GM20000 (cell line): ENCODE measurements around the gene CISD3.

ENCODE experiments used
- DNase-seq: peaks from one replicate; pipeline ENCODE4 v3.0.0; 2012; ENCODE audit warnings: low spot score
- TF ChIP-seq, protein P1 (sequence below): IDR thresholded peaks from 2 replicates; pipeline ENCODE4 v1.5.1; 2012; ENCODE audit warnings: mild to moderate bottlenecking, control low read depth; ENCODE audit errors: extremely low read depth, missing control alignments

The CISD3 gene

DNA sequence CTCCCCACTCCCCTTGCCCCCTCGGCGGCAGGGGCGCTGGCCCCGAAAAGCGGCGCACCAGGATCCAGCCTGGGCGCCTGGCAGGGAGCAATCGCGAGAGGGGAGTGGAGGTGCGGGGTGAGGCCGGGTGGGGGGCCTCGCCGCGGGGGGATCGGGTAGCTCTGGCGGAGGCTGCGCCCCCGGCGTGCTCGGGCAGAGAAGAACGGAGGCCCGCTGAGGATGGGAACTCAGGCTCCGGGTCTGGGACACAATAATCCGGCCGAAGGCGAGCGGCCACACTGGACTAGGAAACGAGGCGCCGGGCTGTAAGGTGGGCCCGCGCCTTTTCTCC lies 18.7 kb downstream of the CISD3 start:
- TF ChIP-seq, protein P1, sequence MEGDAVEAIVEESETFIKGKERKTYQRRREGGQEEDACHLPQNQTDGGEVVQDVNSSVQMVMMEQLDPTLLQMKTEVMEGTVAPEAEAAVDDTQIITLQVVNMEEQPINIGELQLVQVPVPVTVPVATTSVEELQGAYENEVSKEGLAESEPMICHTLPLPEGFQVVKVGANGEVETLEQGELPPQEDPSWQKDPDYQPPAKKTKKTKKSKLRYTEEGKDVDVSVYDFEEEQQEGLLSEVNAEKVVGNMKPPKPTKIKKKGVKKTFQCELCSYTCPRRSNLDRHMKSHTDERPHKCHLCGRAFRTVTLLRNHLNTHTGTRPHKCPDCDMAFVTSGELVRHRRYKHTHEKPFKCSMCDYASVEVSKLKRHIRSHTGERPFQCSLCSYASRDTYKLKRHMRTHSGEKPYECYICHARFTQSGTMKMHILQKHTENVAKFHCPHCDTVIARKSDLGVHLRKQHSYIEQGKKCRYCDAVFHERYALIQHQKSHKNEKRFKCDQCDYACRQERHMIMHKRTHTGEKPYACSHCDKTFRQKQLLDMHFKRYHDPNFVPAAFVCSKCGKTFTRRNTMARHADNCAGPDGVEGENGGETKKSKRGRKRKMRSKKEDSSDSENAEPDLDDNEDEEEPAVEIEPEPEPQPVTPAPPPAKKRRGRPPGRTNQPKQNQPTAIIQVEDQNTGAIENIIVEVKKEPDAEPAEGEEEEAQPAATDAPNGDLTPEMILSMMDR: no peak
- DNase-seq: no peak

DNA sequence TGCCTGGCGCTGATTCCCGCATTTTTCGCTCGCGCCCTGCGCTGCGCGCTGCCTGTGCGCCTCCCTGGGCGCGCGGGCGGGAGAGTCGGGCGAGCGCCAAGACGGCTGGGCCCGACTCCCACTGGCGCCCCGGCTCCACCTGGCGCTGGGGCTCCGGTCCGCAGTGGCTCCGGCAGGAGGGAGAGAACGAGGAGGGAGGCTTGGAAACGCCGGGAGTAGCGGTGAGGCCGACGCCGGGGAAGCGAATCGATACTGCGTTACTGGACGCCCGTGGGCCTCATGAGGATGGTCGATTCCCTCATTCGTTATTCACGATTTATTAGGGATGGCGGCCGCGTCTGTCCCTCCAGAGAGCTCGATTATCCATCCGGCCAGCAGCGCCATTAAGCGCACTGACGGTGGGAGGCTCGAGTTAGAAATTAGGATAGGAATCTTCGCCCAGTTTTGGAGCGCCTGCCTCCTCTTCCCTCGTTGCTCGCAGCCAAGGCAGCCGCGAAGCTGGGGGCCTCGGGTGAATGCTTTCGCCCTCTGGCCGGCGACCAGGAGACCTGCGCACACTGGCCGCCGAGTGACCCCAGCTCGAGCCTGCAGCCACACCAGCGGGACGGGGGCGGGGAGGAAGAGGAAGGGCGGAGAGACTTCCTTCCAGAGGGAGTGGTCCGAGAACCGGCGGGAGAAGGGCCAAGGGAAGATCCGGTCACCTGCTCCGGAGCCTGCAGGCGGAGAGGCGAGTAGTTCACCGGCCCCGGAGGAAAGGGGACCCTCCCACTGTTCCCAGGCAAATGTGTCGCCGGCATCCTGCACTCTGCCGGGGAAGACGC lies 19.3 kb downstream of the CISD3 start:
- DNase-seq: peak; percentile 70
- TF ChIP-seq, protein P1: no peak

DNA sequence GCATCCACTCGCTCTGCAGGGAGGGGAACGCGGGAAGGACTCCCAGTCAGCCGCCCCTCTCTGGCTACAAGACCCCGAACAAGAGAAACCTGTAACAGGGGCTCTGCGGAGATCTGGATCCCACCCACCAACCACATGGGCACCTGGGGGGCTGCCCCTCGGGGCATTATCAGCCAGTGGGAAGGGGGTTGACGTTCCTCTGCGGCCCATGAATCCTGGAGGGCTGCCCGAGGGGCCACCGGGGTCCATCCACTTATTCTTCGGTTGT lies 19.8 kb downstream of the CISD3 start:
- no peak for DNase-seq
- TF ChIP-seq, protein P1: no peak

DNA sequence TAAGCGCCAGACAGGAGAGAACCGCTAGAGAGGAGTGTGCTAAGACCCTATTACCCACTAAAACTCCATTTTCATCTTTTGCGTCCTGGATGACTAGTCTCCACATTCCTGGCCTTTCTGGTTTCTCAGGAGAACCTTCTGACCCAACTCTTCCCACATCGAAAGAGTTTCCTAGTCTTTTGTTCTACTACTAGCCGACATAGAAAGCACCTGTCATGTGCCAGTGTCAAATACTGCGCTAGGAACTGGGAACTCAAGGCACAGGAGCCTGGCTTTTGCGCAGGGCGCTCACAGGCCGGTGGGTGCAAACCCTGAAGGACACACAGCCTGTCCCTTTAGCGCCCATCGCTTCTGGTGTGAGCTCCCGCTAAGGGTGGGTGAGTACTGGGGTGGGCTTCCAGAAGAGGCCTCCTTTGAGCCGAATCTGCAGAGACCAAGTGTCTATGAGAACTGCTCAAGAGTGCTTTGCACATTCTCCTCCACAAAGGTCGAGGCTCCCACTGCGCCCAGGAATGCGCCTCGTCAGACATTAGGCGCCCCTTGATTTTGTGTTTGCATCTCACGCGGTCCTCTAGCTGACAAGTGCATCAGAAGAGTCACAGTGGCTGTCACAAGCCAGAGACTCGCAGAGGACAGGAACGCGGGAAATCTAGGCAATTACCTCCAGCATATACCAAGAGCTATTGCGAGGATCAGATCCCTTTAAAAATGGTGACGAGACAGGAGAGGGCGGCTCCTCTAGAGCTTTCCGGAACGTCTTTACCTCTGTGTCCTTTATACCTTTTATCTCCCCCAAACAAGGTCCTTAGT lies 20.4 kb downstream of the CISD3 start:
- no peak for DNase-seq
- TF ChIP-seq, protein P1: no peak

DNA sequence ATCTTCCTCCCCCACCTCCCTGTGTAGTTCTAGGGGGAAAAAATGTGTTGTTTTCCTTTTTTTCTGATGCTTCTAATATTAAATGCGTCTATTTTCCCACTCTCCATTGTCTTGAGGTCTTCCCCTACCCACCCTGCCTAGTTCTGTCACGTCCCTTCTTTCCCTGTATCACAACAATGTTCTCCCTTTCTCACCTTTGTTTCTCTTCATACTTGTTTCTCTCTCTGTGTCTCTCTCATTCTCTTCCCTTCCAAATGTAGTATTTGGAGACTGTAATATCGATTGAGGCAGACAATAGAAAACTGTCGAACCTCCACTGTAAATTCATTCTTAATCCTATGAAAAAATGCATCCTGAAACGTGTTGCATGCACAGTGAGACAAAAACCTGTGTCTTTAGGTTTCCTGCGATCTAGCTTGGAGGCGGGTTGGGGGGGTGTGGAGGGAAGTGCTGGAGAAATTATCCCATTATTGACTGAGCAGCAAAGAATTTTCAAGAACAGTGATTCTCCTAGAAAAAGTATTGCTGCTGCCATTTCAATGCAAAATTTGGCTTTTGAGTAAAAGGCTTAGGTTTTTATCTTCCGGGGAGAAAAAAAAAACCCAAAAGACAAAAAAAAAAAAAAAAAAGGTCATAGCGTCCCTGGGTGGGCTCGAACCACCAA lies 21.1 kb downstream of the CISD3 start:
- TF ChIP-seq, protein P1: no peak
- no peak for DNase-seq

DNA sequence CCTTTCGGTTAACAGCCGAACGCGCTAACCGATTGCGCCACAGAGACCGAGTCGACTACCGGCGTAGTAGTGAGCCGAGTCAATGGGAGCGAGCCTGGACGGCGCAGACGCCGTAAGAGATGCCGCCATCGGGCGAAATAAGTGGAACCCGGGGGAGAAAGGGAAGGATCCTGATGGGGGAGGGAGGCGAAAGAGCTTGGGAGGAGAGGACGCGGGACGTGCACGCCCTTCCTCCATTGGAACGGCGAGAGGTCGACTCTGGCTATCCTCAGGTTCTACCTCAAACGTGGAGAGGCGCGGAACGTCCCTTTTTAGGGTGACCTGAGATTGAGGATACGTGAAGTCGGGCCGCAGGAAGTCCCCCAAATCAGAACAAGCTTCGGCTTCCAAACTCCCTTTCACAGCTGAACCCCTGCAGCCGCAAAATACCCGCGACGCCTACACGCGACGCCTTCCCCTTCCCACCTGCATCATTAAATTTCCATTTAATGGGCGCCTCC lies 21.7 kb downstream of the CISD3 start:
- DNase-seq: peak; percentile 70
- TF ChIP-seq, protein P1: no peak

DNA sequence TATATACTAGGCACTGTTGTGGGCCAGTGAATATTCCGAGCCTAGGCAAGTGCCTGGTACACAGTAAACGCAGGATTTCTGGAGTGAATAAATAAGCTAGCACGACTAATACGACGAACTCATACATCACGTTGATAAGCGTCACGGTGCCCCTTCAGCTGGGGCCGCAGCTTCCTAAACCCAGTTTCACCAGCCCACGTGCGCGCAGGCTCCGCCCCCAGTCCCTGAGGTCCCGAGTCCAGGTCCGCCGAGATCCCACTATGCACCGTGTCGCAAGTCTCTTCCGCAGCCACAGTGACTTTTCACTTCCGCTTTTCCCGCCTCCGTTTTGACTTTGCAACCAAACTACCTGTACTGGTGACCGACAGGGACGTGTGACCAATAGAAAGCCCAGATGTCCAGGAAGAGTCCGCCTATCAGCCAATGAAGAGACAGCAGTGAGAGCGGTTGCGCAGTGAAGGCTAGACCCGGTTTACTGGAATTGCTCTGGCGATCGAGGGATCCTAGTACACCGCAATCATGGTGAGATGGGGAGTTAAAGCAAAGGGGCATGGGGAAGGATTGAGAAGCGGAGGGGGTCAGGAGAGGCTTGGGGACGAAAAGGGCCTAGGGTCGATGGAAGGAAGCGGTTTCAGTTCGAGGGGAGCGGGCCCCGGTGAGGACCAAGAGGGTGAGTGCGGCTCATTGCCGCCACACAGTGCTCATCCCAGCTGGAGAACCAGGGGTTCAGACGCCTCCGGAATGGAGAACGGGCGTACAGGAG lies 22.3 kb downstream of the CISD3 start, which contains the start of gene PSMB3:
PSMB3 (plus strand) TSS at position 434 of the 763 bp plus-strand sequence; CDS start at position 520, 86 bp downstream.
- TF ChIP-seq, protein P1: no peak
- peak; percentile 93 for DNase-seq
